HG03108 (cell line): Measurements from ENCODE around the gene HSD11B1.

Experiments used
- ATAC-seq: cut with Tn5 transposase; IDR thresholded peaks from one replicate; pipeline ENCODE4 v1.9.1; 2021; ENCODE audit warnings: moderate library complexity; ENCODE audit not compliant: unreplicated experiment

Gene HSD11B1

GRCh38 chr1:209704584-209704983 lies at the start of gene HSD11B1:
TSS of gene HSD11B1 (plus strand) at chr1:209704846. CDS start at chr1:209704943, 97 bp downstream.
- no peak for ATAC-seq

- ATAC-seq = no peak
Measured at GRCh38 chr1:209655411-209656231, 49.0 kb upstream of the HSD11B1 start.

- ATAC-seq = no peak
Measured at GRCh38 chr1:209657140-209657879, 47.3 kb upstream of the HSD11B1 start.

GRCh38 chr1:209657918-209658317 lies 46.7 kb upstream of the HSD11B1 start:
- no peak for ATAC-seq

GRCh38 chr1:209659909-209660308 lies 44.7 kb upstream of the HSD11B1 start:
- peak; percentile 80 for ATAC-seq

GRCh38 chr1:209661071-209661470 lies 43.6 kb upstream of the HSD11B1 start:
- no peak for ATAC-seq

GRCh38 chr1:209662879-209663327 lies 41.7 kb upstream of the HSD11B1 start:
- ATAC-seq = no peak

- ATAC-seq = no peak
Measured at GRCh38 chr1:209667103-209667502, 37.5 kb upstream of the HSD11B1 start.

GRCh38 chr1:209667708-209668107 lies 36.9 kb upstream of the HSD11B1 start:
- ATAC-seq = no peak

- no peak for ATAC-seq
Measured at GRCh38 chr1:209670441-209671082, 34.1 kb upstream of the HSD11B1 start.

- peak; percentile 95 for ATAC-seq
Measured at GRCh38 chr1:209672705-209673630, 31.7 kb upstream of the HSD11B1 start.

GRCh38 chr1:209673631-209674417 lies 30.8 kb upstream of the HSD11B1 start:
- no peak for ATAC-seq

- no peak for ATAC-seq
Measured at GRCh38 chr1:209674957-209675564, 29.6 kb upstream of the HSD11B1 start, which contains the start of gene G0S2. TSS of gene G0S2 (plus strand) at chr1:209675412. CDS start at chr1:209675685, 273 bp downstream.

- no peak for ATAC-seq
Measured at GRCh38 chr1:209675565-209676154, 29.0 kb upstream of the HSD11B1 start.

- ATAC-seq = no peak
Measured at GRCh38 chr1:209678981-209679539, 25.6 kb upstream of the HSD11B1 start.

- ATAC-seq = peak; percentile 83
Measured at GRCh38 chr1:209685821-209686220, 18.8 kb upstream of the HSD11B1 start.

- ATAC-seq = no peak
Measured at GRCh38 chr1:209686322-209686721, 18.3 kb upstream of the HSD11B1 start.

- no peak for ATAC-seq
Measured at GRCh38 chr1:209688746-209689234, 15.9 kb upstream of the HSD11B1 start.
